GM10847 (cell line): ENCODE results near the gene ERN1.

Experiments used
- POLR2A ChIP-seq: IDR thresholded peaks from 2 replicates; pipeline ENCODE4 v1.6.1; 2011; ENCODE audit not compliant: insufficient read length; ENCODE audit errors: extremely low read depth

The ERN1 gene

GRCh38 chr17:64107500-64108236 lies 22.3 kb downstream of the ERN1 start:
- TF ChIP-seq POLR2A: no peak

- no peak for TF ChIP-seq POLR2A
Measured at GRCh38 chr17:64106918-64107317, 23.0 kb downstream of the ERN1 start.

DNA sequence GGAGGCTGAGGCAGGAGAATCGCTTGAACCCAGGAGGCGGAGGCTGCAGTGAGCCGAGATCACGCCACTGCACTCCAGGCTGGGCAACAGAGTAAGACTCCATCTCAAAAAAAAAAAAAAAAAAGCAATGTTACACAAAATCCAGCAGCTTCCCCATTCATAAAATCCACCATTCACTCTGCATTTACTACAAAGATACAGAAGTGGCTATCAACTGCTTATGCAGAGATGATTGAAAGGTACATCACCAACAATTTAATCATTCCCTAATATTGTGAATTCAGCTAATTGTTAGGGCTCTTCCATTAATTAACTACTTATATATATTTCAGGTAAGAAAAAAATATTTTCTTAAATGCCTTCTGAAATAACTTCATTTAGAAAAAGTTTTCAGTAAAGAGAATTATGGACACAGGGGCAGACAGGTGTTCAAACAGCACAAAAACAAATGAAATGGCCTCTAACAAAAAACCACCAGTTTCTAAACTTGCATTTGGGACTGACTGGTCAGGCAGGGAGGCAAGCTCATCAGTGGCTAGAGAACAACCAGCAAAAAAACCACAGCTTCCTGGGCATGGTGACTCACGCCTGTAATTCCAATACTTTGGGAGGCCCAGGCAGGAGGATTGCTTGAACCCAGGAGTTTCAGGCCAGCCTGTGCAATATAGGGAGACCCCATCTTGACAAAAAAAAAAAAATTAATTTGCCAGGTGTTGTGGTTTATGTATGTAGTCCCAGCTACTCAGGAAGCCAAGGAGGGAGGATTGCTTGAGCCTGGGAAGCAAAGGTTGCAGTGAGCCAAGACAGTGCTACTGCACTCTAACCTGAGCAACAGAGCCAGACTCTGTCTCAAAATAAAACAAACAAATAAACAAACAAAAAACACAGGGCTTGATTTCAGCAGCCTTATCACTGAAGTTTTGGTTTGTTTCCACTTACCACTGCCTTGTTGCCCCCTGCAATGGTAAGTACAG lies 26.3 kb downstream of the ERN1 start:
- no peak for TF ChIP-seq POLR2A

GRCh38 chr17:64102627-64103390 lies 27.1 kb downstream of the ERN1 start:
- no peak for TF ChIP-seq POLR2A

DNA sequence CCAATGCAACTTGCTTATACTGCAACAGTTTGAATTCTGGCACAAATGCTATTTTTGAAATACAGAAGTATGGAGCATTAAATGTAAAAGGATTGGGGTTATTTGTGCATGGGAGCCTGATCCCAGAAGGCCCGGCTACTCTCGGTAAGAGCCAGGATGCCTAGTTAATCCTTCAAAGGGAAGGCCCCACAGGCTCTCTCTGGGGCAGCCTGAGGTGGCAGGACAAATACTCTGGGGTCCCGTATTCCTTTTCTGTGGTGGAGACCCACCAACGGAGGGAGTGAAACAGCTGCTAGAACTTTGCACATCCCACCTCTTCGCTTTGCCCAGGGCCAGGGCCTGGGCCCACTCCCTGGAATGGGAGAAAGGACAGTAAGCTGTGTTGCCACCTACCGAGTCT lies 30.4 kb downstream of the ERN1 start:
- TF ChIP-seq POLR2A: no peak

DNA sequence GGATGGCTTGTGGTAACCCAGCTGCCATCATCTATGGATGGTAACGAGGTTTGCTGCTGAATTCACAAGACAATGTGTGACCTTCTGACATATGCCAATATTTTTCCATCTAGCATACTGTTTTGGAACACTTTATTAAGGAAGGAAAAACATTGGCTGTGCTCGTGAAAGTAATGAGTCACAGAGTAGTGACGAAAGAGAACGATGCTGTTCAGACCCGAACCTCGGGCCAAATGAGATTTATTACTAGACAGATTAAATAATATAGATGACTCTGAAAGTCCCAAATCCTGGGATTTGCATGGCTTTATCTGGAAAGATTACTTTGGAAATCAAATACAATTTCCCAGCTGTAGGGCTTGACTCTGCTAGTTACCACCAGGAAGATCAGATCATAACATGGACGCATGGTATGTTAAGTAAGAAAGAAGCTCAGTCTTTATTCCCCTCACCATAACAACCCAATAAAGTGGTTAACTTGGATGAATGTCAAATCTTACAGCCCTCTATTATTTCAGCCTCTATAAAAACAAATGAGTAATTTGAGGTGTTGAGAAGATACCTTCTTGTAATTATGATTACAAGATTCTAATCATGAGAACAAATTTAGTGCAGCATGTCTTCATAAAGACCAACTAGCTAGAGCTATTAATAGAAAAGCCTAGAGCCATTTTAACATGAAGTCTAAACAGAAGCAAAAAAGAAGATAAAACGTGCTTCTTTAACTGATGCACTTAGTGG lies 32.6 kb downstream of the ERN1 start:
- no peak for TF ChIP-seq POLR2A

DNA sequence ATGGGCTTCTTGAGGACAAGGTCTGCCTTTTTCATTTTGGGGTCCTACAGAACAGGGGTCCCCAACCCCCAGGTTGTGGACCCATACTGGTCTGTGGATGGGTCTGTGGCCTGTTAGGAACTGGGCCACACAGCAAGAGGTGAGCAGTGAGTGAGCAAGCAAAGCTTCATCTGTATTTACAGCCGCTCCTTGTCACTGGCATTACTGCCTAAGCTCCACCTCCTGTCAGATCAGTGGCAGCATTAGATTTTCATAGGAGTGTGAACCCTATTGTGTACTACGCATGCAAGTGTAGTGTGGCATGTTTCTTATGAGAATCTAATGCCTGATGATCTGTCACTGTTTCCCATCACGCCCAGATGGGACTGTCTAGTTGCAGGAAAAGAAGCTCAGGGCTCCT lies 33.9 kb downstream of the ERN1 start:
- TF ChIP-seq POLR2A: no peak

GRCh38 chr17:64095144-64095882 lies 34.6 kb downstream of the ERN1 start:
- TF ChIP-seq POLR2A: no peak

DNA sequence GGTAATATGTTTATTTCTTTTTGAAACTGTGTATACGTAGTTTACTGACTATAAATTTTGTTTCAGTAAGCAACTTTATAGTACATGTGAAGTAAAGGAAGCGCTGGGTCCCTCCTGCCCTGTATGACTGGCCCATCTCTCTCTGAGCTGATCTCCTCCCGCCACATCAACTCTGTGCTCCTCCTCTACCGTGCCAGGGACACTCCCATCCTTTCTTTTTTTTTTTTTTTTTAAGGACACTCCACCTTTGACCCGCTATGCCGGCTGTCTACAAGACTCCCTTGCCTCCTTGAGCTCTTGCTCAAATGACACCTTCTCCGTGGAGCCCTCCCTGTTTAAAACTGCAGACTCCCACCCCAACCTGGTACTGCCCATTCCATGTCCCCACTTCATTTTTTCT lies 35.5 kb downstream of the ERN1 start:
- TF ChIP-seq POLR2A: no peak

DNA sequence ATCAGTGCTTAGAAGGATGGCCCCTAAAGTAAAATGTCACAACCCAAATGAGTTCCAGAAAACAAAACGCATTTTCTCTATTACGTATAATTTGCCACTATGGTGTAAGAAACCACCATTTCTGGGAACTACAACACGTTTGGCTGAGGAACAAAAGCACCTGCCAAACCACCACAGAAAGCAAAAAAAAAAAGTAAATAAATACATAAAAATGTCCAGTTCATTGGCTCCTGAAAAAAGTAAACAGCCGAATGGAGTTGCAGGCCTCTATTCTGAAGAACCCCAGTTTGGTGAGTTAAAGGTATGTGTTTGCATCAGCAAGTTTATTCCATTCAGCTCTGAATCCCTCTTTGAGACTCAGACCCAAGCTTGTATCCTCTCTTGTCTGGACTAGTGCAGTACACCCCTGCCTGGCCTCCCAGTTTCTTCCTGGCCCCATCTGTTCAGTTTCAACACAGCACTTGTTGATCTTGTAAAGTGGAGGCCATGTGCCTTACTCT lies 36.9 kb downstream of the ERN1 start:
- no peak for TF ChIP-seq POLR2A

DNA sequence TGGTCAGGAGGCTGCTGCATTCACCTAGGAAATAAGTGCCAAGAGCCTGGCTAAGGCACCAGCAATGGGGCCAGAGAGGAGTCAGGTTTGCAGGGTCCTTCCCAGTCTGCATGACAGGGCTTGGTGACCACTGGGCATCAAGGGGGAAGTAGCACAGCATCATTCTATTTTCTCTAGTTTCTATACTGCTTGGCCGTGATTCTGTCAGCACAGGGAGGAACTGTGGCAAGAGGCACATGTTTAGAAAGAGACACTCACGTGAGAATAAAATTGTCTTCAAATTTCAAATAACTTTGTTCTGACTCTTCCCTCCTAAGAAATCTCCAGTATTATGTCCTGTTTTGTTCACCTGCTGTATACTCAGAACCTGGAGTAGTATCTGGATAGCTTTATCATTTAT lies 37.8 kb downstream of the ERN1 start:
- no peak for TF ChIP-seq POLR2A

DNA sequence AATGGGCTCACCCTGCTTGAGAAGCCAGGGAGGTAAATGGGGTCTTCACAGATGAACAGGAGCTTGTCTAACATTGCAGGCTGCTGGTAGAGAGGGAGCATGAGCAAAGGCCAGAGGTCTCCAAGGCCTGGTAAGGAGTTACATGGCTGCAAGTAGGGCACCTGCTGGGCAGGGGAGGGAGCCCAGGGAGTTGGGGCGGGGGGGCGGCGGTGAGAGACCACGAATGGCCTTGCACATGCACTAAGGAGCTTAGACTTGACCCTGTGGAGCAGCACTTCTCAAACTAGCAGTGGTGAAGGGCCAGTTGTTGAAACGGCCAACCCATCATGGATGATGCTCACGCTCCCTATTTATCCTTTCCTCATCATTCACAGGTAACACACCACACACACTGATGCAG lies 38.4 kb downstream of the ERN1 start:
- TF ChIP-seq POLR2A: no peak

GRCh38 chr17:64091116-64091515 lies 38.8 kb downstream of the ERN1 start:
- TF ChIP-seq POLR2A: no peak

GRCh38 chr17:64090144-64090543 lies 39.8 kb downstream of the ERN1 start:
- TF ChIP-seq POLR2A: no peak
